HEK293 (cell line): Measurements from ENCODE around the gene NEAT1.
"Not testable (repeated sequence)": the region's sequence is repeated elsewhere in the genome, so short reads cannot be mapped to it uniquely, and the experiment has no call there.

Source experiments
- CTCF ChIP-seq: fragments of 450-650 bp; formaldehyde crosslinking; IDR thresholded peaks from 2 replicates; pipeline ENCODE4 v1.5.1; 2016; ENCODE audit warnings: missing biosample characterization, missing genetic modification characterization
- ZBTB6 ChIP-seq: fragments of 450-650 bp; formaldehyde crosslinking; IDR thresholded peaks from 2 replicates; pipeline ENCODE4 v1.5.1; 2017; ENCODE audit warnings: missing biosample characterization, missing genetic modification characterization
- TF ChIP-seq, protein P1 (sequence below): fragments of 450-650 bp; formaldehyde crosslinking; IDR thresholded peaks from 2 replicates; pipeline ENCODE4 v1.5.1; 2016; ENCODE audit warnings: missing biosample characterization, missing genetic modification characterization

- not testable (repeated sequence) for TF ChIP-seq CTCF, ZBTB6 (tag by site-specific recombination)
- TF ChIP-seq, protein P1, sequence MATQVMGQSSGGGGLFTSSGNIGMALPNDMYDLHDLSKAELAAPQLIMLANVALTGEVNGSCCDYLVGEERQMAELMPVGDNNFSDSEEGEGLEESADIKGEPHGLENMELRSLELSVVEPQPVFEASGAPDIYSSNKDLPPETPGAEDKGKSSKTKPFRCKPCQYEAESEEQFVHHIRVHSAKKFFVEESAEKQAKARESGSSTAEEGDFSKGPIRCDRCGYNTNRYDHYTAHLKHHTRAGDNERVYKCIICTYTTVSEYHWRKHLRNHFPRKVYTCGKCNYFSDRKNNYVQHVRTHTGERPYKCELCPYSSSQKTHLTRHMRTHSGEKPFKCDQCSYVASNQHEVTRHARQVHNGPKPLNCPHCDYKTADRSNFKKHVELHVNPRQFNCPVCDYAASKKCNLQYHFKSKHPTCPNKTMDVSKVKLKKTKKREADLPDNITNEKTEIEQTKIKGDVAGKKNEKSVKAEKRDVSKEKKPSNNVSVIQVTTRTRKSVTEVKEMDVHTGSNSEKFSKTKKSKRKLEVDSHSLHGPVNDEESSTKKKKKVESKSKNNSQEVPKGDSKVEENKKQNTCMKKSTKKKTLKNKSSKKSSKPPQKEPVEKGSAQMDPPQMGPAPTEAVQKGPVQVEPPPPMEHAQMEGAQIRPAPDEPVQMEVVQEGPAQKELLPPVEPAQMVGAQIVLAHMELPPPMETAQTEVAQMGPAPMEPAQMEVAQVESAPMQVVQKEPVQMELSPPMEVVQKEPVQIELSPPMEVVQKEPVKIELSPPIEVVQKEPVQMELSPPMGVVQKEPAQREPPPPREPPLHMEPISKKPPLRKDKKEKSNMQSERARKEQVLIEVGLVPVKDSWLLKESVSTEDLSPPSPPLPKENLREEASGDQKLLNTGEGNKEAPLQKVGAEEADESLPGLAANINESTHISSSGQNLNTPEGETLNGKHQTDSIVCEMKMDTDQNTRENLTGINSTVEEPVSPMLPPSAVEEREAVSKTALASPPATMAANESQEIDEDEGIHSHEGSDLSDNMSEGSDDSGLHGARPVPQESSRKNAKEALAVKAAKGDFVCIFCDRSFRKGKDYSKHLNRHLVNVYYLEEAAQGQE, result not testable (repeated sequence)
Measured at GRCh38 chr11:65465471-65465870, 42.9 kb downstream of the NEAT1 start.
